Esophagus squamous epithelium (tissue), 5 donors: ENCODE data around the gene CUBN. TPM values are rescaled to one million over a fixed set of nuclear protein-coding genes. Genes with fewer than 3 reads are reported as not detected.
"Not testable (repeated sequence)": the region's sequence is repeated elsewhere in the genome, so short reads cannot be mapped to it uniquely, and the experiment has no call there.

ENCODE experiments used
- DNase-seq: peaks from one replicate; lab custom pipeline; 2025; lab: John Stamatoyannopoulos, UW
- H3K27ac ChIP-seq, 4 donors: fragments of 200-600 bp; sonication (generic); one replicate each; pipeline ENCODE4 v1.5.1; 2016 to 2019; ENCODE audit warnings: mild to moderate bottlenecking in 1 of 4
- H3K27me3 ChIP-seq, 4 donors: fragments of 200-600 bp; sonication (generic); 1 replicate in 3 of 4; 2 replicates in 1 of 4; pipeline versions ENCODE4 v1.5.1 to v1.6.0; 2017 to 2021; ENCODE audit warnings: antibody characterized with exemption in 1 of 4
- H3K36me3 ChIP-seq, 3 donors: fragments of 200-600 bp; sonication (generic); one replicate each; pipeline ENCODE4 v1.5.1; 2016 to 2019
- H3K4me1 ChIP-seq, 3 donors: fragments of 200-600 bp; sonication (generic); one replicate each; pipeline ENCODE4 v1.5.1; 2017 to 2019
- H3K4me3 ChIP-seq, 4 donors: fragments of 200-600 bp; sonication (generic); 1 replicate in 3 of 4; 2 replicates in 1 of 4; pipeline ENCODE4 v1.5.1; 2016 to 2019; ENCODE audit warnings: mild to moderate bottlenecking in 2 of 4, moderate library complexity in 1 of 4
- H3K9me3 ChIP-seq, 3 donors: fragments of 200-600 bp; sonication (generic); one replicate each; pipeline ENCODE4 v1.5.1; 2016 to 2019
- CTCF ChIP-seq, 6 experiments: fragments of 450-650 bp in 4 of 6; fragments of 200-600 bp in 2 of 6; sonication (generic) in 2 of 6; IDR thresholded peaks; one replicate each; pipeline ENCODE4 v1.5.1; 2016 to 2019; ENCODE audit warnings: antibody characterized with exemption in 6 of 6, mild to moderate bottlenecking in 4 of 6, moderate library complexity in 4 of 6
- POLR2A ChIP-seq, 4 donors: fragments of 450-650 bp; IDR thresholded peaks; one replicate each; pipeline ENCODE4 v1.6.1; 2017; ENCODE audit warnings: antibody characterized with exemption in 4 of 4, mild to moderate bottlenecking in 4 of 4, moderate library complexity in 3 of 4
- WGBS, 2 donors: methylation state at CpG; one replicate each; pipeline ENCODE4 v1.1.5; 2018; 5-methylcytosine and 5-hydroxymethylcytosine counted together
- intact Hi-C: fragments of 100-400 bp; cut with DNase I; formaldehyde crosslinking; loops from one replicate; pipeline ENCODE4 v1.15.0; 2022
- total RNA-seq, 4 donors: library from RNA; depleted of rRNA; stranded (reverse); fragments of >200 nt; gene quantifications; one replicate each; pipeline ENCODE4 v1.1.0, GENCODE V29; 2016
- donor health status: DM: yes; HTN: yes; CAD: no.

Gene CUBN
- total RNA-seq, 4 donors from 2014 or later: 0.15 to 0.83 (median 0.51) TPM

GRCh38 chr10:17022896-17023295, 106.7 kb downstream of the CUBN start:
- intact Hi-C loops: no loop called here
- no peaks in the 10 kb centered on the region for H3K27me3 ChIP-seq
- TF ChIP-seq POLR2A (IDR thresholded peaks at IDR 0.05) (no peak), CTCF (IDR thresholded peaks at IDR 0.05) (no peak)
- DNase-seq: no peak
- peaks cover 0 to 49% (median 26%) of the 10 kb centered on the region in 3 donors for H3K4me1 ChIP-seq
- H3K27ac ChIP-seq: peak overlapping the region in 3 of 4 donors; percentile 41 to 80 (median 65)
- WGBS, 2 donors: 76 to 83% methylated on average over 6 of the region's 6 CpGs
- no peaks in the 10 kb centered on the region for H3K36me3 ChIP-seq
- H3K9me3 ChIP-seq: no peaks in the 10 kb centered on the region
- H3K4me3 ChIP-seq: peak overlapping the region in 1 of 4 donors; percentile 3

GRCh38 chr10:17022466-17022825, 107.2 kb downstream of the CUBN start:
- Histone ChIP-seq H3K36me3 (no peaks in the 10 kb centered on the region), H3K4me3 (no peak overlapping the region), H3K4me1 (peaks cover 0 to 49% (median 26%) of the 10 kb centered on the region in 3 donors), H3K9me3 (no peaks in the 10 kb centered on the region), H3K27ac (peak overlapping the region in 1 of 4 donors; percentile 41), H3K27me3 (no peaks in the 10 kb centered on the region)
- 58 to 85% methylated on average over 6 of the region's 6 CpGs for WGBS, 2 donors
- TF ChIP-seq POLR2A (IDR thresholded peaks at IDR 0.05) (no peak), CTCF (IDR thresholded peaks at IDR 0.05) (no peak)
- DNase-seq: no peak
- intact Hi-C loops: no loop called here

GRCh38 chr10:17021656-17022465, 107.8 kb downstream of the CUBN start:
- no peaks in the 10 kb centered on the region for H3K27me3 ChIP-seq
- no peaks in the 10 kb centered on the region for H3K36me3 ChIP-seq
- 79 to 83% methylated on average over 10 of the region's 10 CpGs for WGBS, 2 donors
- peaks cover 0 to 46% (median 26%) of the 10 kb centered on the region in 3 donors for H3K4me1 ChIP-seq
- no peak overlapping the region for H3K4me3 ChIP-seq
- intact Hi-C loops: no loop called here
- no peak for TF ChIP-seq POLR2A (IDR thresholded peaks at IDR 0.05)
- TF ChIP-seq CTCF (IDR thresholded peaks at IDR 0.05): no peak
- no peak for DNase-seq
- no peak overlapping the region for H3K27ac ChIP-seq
- no peaks in the 10 kb centered on the region for H3K9me3 ChIP-seq

- no peak overlapping the region for H3K27ac ChIP-seq
- no peaks in the 10 kb centered on the region for H3K27me3 ChIP-seq
- intact Hi-C loops: no loop called here
- TF ChIP-seq POLR2A (IDR thresholded peaks at IDR 0.05) (no peak), CTCF (IDR thresholded peaks at IDR 0.05) (no peak)
- DNase-seq: no peak
- H3K36me3 ChIP-seq: no peaks in the 10 kb centered on the region
- H3K4me1 ChIP-seq: peaks cover 0 to 25% (median 11%) of the 10 kb centered on the region in 3 donors
- 84 to 85% methylated on average over 5 of the region's 5 CpGs for WGBS, 2 donors
- H3K4me3 ChIP-seq: no peak overlapping the region
- H3K9me3 ChIP-seq: no peaks in the 10 kb centered on the region
These were observed 109.9 kb downstream of the CUBN start for GRCh38 chr10:17019696-17020095.

GRCh38 chr10:17013131-17013983, 116.3 kb downstream of the CUBN start:
- intact Hi-C loops: not testable (repeated sequence)

GRCh38 chr10:17012731-17013130, 116.9 kb downstream of the CUBN start:
- DNase-seq, H3K4me3 ChIP-seq, H3K27ac ChIP-seq, H3K27me3 ChIP-seq, intact Hi-C loops, H3K9me3 ChIP-seq, H3K36me3 ChIP-seq: not testable (repeated sequence)
- peaks cover 0 to 29% (median 6%) of the 10 kb centered on the region in 3 donors for H3K4me1 ChIP-seq

More at GRCh38 chr10:17013131-17013983, 116.3 kb downstream of the CUBN start:
- WGBS, 2 donors: 23 to 40% methylated on average over 2 of the region's 2 CpGs
- H3K4me1 ChIP-seq: peaks cover 0 to 23% (median 6%) of the 10 kb centered on the region in 3 donors
- H3K27me3 ChIP-seq, DNase-seq, H3K27ac ChIP-seq, H3K36me3 ChIP-seq, H3K9me3 ChIP-seq, H3K4me3 ChIP-seq: not testable (repeated sequence)
